GM12892 (cell line): ENCODE data around the gene ITPA.

Experiments
- POLR2A ChIP-seq: IDR thresholded peaks from 2 replicates; pipeline ENCODE4 v1.6.1; 2011; ENCODE audit warnings: low read depth, low read length, control low read depth
- POLR2AphosphoS5 ChIP-seq: IDR thresholded peaks from 2 replicates; pipeline ENCODE4 v1.6.1; 2011; ENCODE audit warnings: low read depth, low read length, control low read depth

- TF ChIP-seq POLR2A = no peak
- no peak for TF ChIP-seq POLR2AphosphoS5
Measured at GRCh38 chr20:3195590-3196237, 13.6 kb upstream of the ITPA start.
